Dendritic cell treated with granulocyte-macrophage colony-stimulating factor and Interleukin-4, amounts not matched to agents 40 ng/mL and 50 ng/mL, for 4 days (primary cell): ENCODE results near the gene COA4.

Experiments
- H3K27ac Mint-ChIP-seq: one replicate; pipeline ENCODE4 v1.8.0; 2022; ENCODE audit warnings: mild to moderate bottlenecking, mixed read lengths
- H3K27me3 Mint-ChIP-seq: one replicate; pipeline ENCODE4 v1.8.0; 2022; ENCODE audit warnings: mild to moderate bottlenecking, mixed read lengths
- H3K36me3 Mint-ChIP-seq: one replicate; pipeline ENCODE4 v1.8.0; 2022; ENCODE audit warnings: low read depth, mixed read lengths
- H3K4me1 Mint-ChIP-seq: one replicate; pipeline ENCODE4 v1.8.0; 2022; ENCODE audit warnings: low read depth, mixed read lengths
- H3K4me3 Mint-ChIP-seq: one replicate; pipeline ENCODE4 v1.8.0; 2022; ENCODE audit warnings: mild to moderate bottlenecking, moderate library complexity, mixed read lengths
- H3K9me3 Mint-ChIP-seq: one replicate; pipeline ENCODE4 v1.8.0; 2022; ENCODE audit warnings: mixed read lengths
- intact Hi-C: fragments of 100-400 bp; cut with micrococcal nuclease; formaldehyde crosslinking; loops from one replicate; pipeline ENCODE4 v1.15.0; 2022

Gene COA4

GRCh38 chr11:73876424-73877310 lies at the start of gene COA4, which contains the start of gene PAAF1:
Gene COA4, minus strand, starts transcription at chr11:73876846. Its CDS starts 3,468 bp downstream, at chr11:73873378.
Gene PAAF1, plus strand, starts transcription at chr11:73876999. Its CDS starts 23 bp downstream, at chr11:73877022.
- peak within 1 kb of the TSS; percentile 88 for H3K27ac Mint-ChIP-seq
- no peaks in the 10 kb centered on the region for H3K27me3 Mint-ChIP-seq
- H3K9me3 Mint-ChIP-seq, result no peaks in the 10 kb centered on the region
- intact Hi-C loops, result loop anchor here (5.0 kb wide), 1 partner anchor 89 kb away; the partner anchor contains the start of gene MRPL48
- H3K4me1 Mint-ChIP-seq, result peaks cover 16% of the 10 kb centered on the region
- peak within 1 kb of the TSS; percentile 92 for H3K4me3 Mint-ChIP-seq
- peaks cover 55% of the 10 kb centered on the region for H3K36me3 Mint-ChIP-seq

GRCh38 chr11:73921180-73921579 lies 44.5 kb upstream of the COA4 start:
- Mint-ChIP-seq H3K9me3 (no peaks in the 10 kb centered on the region), H3K4me3 (no peak overlapping the region), H3K36me3 (peaks cover 79% of the 10 kb centered on the region), H3K4me1 (peaks cover 12% of the 10 kb centered on the region), H3K27ac (no peak overlapping the region), H3K27me3 (no peaks in the 10 kb centered on the region)
- intact Hi-C loops, result no loop called here

- Mint-ChIP-seq H3K27me3 (no peaks in the 10 kb centered on the region), H3K36me3 (peaks cover 87% of the 10 kb centered on the region), H3K4me3 (no peak overlapping the region), H3K9me3 (no peaks in the 10 kb centered on the region), H3K4me1 (peaks cover 19% of the 10 kb centered on the region), H3K27ac (no peak overlapping the region)
- intact Hi-C loops, result no loop called here
Observed at GRCh38 chr11:73916435-73916834, 39.8 kb upstream of the COA4 start.

GRCh38 chr11:73914284-73914683 lies 37.6 kb upstream of the COA4 start:
- intact Hi-C loops, result no loop called here
- H3K9me3 Mint-ChIP-seq, result no peaks in the 10 kb centered on the region
- H3K36me3 Mint-ChIP-seq, result peaks cover 91% of the 10 kb centered on the region
- no peak overlapping the region for H3K27ac Mint-ChIP-seq
- no peaks in the 10 kb centered on the region for H3K27me3 Mint-ChIP-seq
- H3K4me3 Mint-ChIP-seq, result no peak overlapping the region
- peaks cover 19% of the 10 kb centered on the region for H3K4me1 Mint-ChIP-seq

GRCh38 chr11:73913472-73913871 lies 36.8 kb upstream of the COA4 start:
- H3K36me3 Mint-ChIP-seq, result peaks cover 87% of the 10 kb centered on the region
- H3K4me1 Mint-ChIP-seq, result peaks cover 19% of the 10 kb centered on the region
- H3K4me3 Mint-ChIP-seq, result no peak overlapping the region
- H3K9me3 Mint-ChIP-seq, result no peaks in the 10 kb centered on the region
- H3K27ac Mint-ChIP-seq, result no peak overlapping the region
- intact Hi-C loops, result no loop called here
- no peaks in the 10 kb centered on the region for H3K27me3 Mint-ChIP-seq

GRCh38 chr11:73912026-73912425 lies 35.4 kb upstream of the COA4 start:
- H3K36me3 Mint-ChIP-seq, result peaks cover 82% of the 10 kb centered on the region
- H3K9me3 Mint-ChIP-seq, result no peaks in the 10 kb centered on the region
- H3K4me3 Mint-ChIP-seq, result no peak overlapping the region
- H3K4me1 Mint-ChIP-seq, result peaks cover 17% of the 10 kb centered on the region
- intact Hi-C loops, result no loop called here
- no peak overlapping the region for H3K27ac Mint-ChIP-seq
- no peaks in the 10 kb centered on the region for H3K27me3 Mint-ChIP-seq

- peaks cover 10% of the 10 kb centered on the region for H3K4me1 Mint-ChIP-seq
- no peaks in the 10 kb centered on the region for H3K9me3 Mint-ChIP-seq
- H3K4me3 Mint-ChIP-seq, result no peak overlapping the region
- intact Hi-C loops, result no loop called here
- peaks cover 57% of the 10 kb centered on the region for H3K36me3 Mint-ChIP-seq
- no peaks in the 10 kb centered on the region for H3K27me3 Mint-ChIP-seq
- no peak overlapping the region for H3K27ac Mint-ChIP-seq
Observed at GRCh38 chr11:73907191-73907590, 30.5 kb upstream of the COA4 start.

GRCh38 chr11:73902303-73902702 lies 25.7 kb upstream of the COA4 start:
- peaks cover 4% of the 10 kb centered on the region for H3K4me1 Mint-ChIP-seq
- H3K27me3 Mint-ChIP-seq, result no peaks in the 10 kb centered on the region
- intact Hi-C loops, result no loop called here
- H3K4me3 Mint-ChIP-seq, result no peak overlapping the region
- no peaks in the 10 kb centered on the region for H3K9me3 Mint-ChIP-seq
- no peak overlapping the region for H3K27ac Mint-ChIP-seq
- peaks cover 60% of the 10 kb centered on the region for H3K36me3 Mint-ChIP-seq

GRCh38 chr11:73894725-73895335 lies 18.2 kb upstream of the COA4 start:
- Mint-ChIP-seq H3K4me1 (no peaks in the 10 kb centered on the region), H3K9me3 (no peaks in the 10 kb centered on the region), H3K36me3 (peaks cover 73% of the 10 kb centered on the region), H3K27ac (no peak overlapping the region), H3K27me3 (no peaks in the 10 kb centered on the region), H3K4me3 (no peak overlapping the region)
- intact Hi-C loops, result no loop called here

GRCh38 chr11:73893041-73893440 lies 16.4 kb upstream of the COA4 start:
- Mint-ChIP-seq H3K27me3 (no peaks in the 10 kb centered on the region), H3K36me3 (peaks cover 69% of the 10 kb centered on the region), H3K27ac (no peak overlapping the region), H3K4me1 (no peaks in the 10 kb centered on the region), H3K4me3 (no peak overlapping the region), H3K9me3 (no peaks in the 10 kb centered on the region)
- intact Hi-C loops, result no loop called here

- H3K4me1 Mint-ChIP-seq, result peaks cover 8% of the 10 kb centered on the region
- peaks cover 9% of the 10 kb centered on the region for H3K9me3 Mint-ChIP-seq
- peaks cover 61% of the 10 kb centered on the region for H3K36me3 Mint-ChIP-seq
- H3K27me3 Mint-ChIP-seq, result no peaks in the 10 kb centered on the region
- no peak overlapping the region for H3K27ac Mint-ChIP-seq
- intact Hi-C loops, result no loop called here
- H3K4me3 Mint-ChIP-seq, result no peak overlapping the region
Observed at GRCh38 chr11:73889536-73889935, 12.9 kb upstream of the COA4 start.

GRCh38 chr11:73889019-73889418 lies 12.4 kb upstream of the COA4 start:
- intact Hi-C loops, result no loop called here
- H3K27me3 Mint-ChIP-seq, result no peaks in the 10 kb centered on the region
- no peak overlapping the region for H3K4me3 Mint-ChIP-seq
- H3K27ac Mint-ChIP-seq, result no peak overlapping the region
- peaks cover 57% of the 10 kb centered on the region for H3K36me3 Mint-ChIP-seq
- peaks cover 9% of the 10 kb centered on the region for H3K9me3 Mint-ChIP-seq
- peaks cover 8% of the 10 kb centered on the region for H3K4me1 Mint-ChIP-seq

GRCh38 chr11:73888244-73888643 lies 11.6 kb upstream of the COA4 start:
- H3K4me1 Mint-ChIP-seq, result peaks cover 8% of the 10 kb centered on the region
- intact Hi-C loops, result no loop called here

GRCh38 chr11:73883856-73884255 lies 7.2 kb upstream of the COA4 start:
- no peaks in the 10 kb centered on the region for H3K27me3 Mint-ChIP-seq
- peaks cover 19% of the 10 kb centered on the region for H3K36me3 Mint-ChIP-seq
- peaks cover 9% of the 10 kb centered on the region for H3K9me3 Mint-ChIP-seq
- H3K27ac Mint-ChIP-seq, result no peak overlapping the region
- intact Hi-C loops, result no loop called here
- peaks cover 8% of the 10 kb centered on the region for H3K4me1 Mint-ChIP-seq
- no peak overlapping the region for H3K4me3 Mint-ChIP-seq

More at GRCh38 chr11:73888244-73888643, 11.6 kb upstream of the COA4 start:
- Mint-ChIP-seq H3K9me3 (peaks cover 9% of the 10 kb centered on the region), H3K4me3 (no peak overlapping the region), H3K36me3 (peaks cover 57% of the 10 kb centered on the region), H3K27ac (no peak overlapping the region), H3K27me3 (no peaks in the 10 kb centered on the region)
